NCI-H2171 treated with DMSO at 0.1 percent for 48 hours (cell line): ENCODE data around the gene MEN1.
"Not testable (repeated sequence)": the region's sequence is repeated elsewhere in the genome, so short reads cannot be mapped to it uniquely, and the experiment has no call there.

Experiments
- DNase-seq: peaks from one replicate; lab custom pipeline; 2025; lab: John Stamatoyannopoulos, UW

Gene MEN1

GRCh38 chr11:64832467-64833197 lies 22.3 kb upstream of the MEN1 start:
- DNase-seq: no peak

GRCh38 chr11:64831411-64831891 lies 21.1 kb upstream of the MEN1 start:
- no peak for DNase-seq

GRCh38 chr11:64829536-64830251 lies 19.3 kb upstream of the MEN1 start:
- no peak for DNase-seq

- no peak for DNase-seq
Observed at GRCh38 chr11:64827451-64827839, 17.1 kb upstream of the MEN1 start.

- DNase-seq: no peak
Observed at GRCh38 chr11:64826578-64827450, 16.5 kb upstream of the MEN1 start.

GRCh38 chr11:64826062-64826461 lies 15.7 kb upstream of the MEN1 start:
- DNase-seq: no peak

GRCh38 chr11:64823568-64824119 lies 13.3 kb upstream of the MEN1 start:
- no peak for DNase-seq

GRCh38 chr11:64817476-64817875 lies 7.1 kb upstream of the MEN1 start:
- no peak for DNase-seq

GRCh38 chr11:64815433-64815832 lies 5.1 kb upstream of the MEN1 start:
- DNase-seq: not testable (repeated sequence)

- no peak for DNase-seq
Observed at GRCh38 chr11:64814712-64815187, 4.4 kb upstream of the MEN1 start.

- DNase-seq: no peak
Observed at GRCh38 chr11:64813826-64814225, 3.5 kb upstream of the MEN1 start.

GRCh38 chr11:64810891-64811272 lies 531 bp upstream of the MEN1 start:
- DNase-seq: no peak

- DNase-seq: peak; percentile 11
Observed at GRCh38 chr11:64809781-64810241, 540 bp downstream of the MEN1 start.

GRCh38 chr11:64805481-64805880 lies 4.9 kb downstream of the MEN1 start:
- DNase-seq: no peak

- DNase-seq: no peak
Observed at GRCh38 chr11:64804346-64805210, 5.8 kb downstream of the MEN1 start.

GRCh38 chr11:64803846-64804345 lies 6.5 kb downstream of the MEN1 start:
- DNase-seq: no peak

GRCh38 chr11:64803158-64803845 lies 7.0 kb downstream of the MEN1 start, which contains the start of gene MAP4K2:
TSS of gene MAP4K2 (minus strand) at chr11:64803214. CDS start at chr11:64803149, 65 bp downstream.
- DNase-seq: peak; percentile 84

- DNase-seq: no peak
Observed at GRCh38 chr11:64802370-64803157, 7.8 kb downstream of the MEN1 start.
